IMR-90 (cell line): ENCODE results near the gene CEMIP2.

Source experiments
- CTCF ChIP-seq: conservative IDR thresholded peaks from 2 replicates; pipeline ENCODE4 v1.5.1; 2012; ENCODE audit warnings: mild to moderate bottlenecking, low read depth, low read length, improper control_type of control experiment
- ELK1 ChIP-seq: fragments of 150-350 bp; IDR thresholded peaks from 2 replicates; pipeline ENCODE4 v1.6.1; 2016; ENCODE audit warnings: low read depth, mild to moderate bottlenecking, low read length, moderate library complexity, borderline replicate concordance
- POLR2A ChIP-seq: IDR thresholded peaks from 2 replicates; pipeline ENCODE4 v1.6.1; 2012; ENCODE audit warnings: mild to moderate bottlenecking, low read depth, low read length
- RAD21 ChIP-seq: IDR thresholded peaks from 2 replicates; pipeline ENCODE4 v1.6.1; 2012; ENCODE audit warnings: low read length, improper control_type of control experiment
- RFX5 ChIP-seq: IDR thresholded peaks from 2 replicates; pipeline ENCODE4 v1.8.0; 2012; ENCODE audit warnings: low read depth, mild to moderate bottlenecking, low read length, moderate library complexity
- USF2 ChIP-seq: fragments of 150-350 bp; IDR thresholded peaks from 2 replicates; pipeline ENCODE4 v1.6.1; 2017; ENCODE audit warnings: mild to moderate bottlenecking, antibody characterized with exemption, low read length, low read depth

GRCh38 chr9:71675105-71675856 lies 93.0 kb downstream of the CEMIP2 start:
- TF ChIP-seq CTCF (no peak), RAD21 (no peak), POLR2A (no peak), RFX5 (no peak), USF2 (no peak), ELK1 (no peak)
